HTR-8/SVneo (cell line): Measurements from ENCODE around the gene FBN1.
A peak's percentile ranks its signal among the peaks of the same experiment; 100 is the strongest.

Source experiments
- DNase-seq: peaks from one replicate; pipeline ENCODE4 v3.0.0; 2011; ENCODE audit warnings: low spot score, mixed read lengths; ENCODE audit not compliant: insufficient read length
- FAIRE-seq: peaks from 2 replicates; lab custom pipeline; 2011; peaks lifted over from hg19 to GRCh38; lab: Jason Lieb, UNC

FBN1 gene

GRCh38 chr15:48560321-48561051 lies 85.0 kb downstream of the FBN1 start:
- FAIRE-seq (no peak), DNase-seq (no peak)

- peak; percentile 37 for DNase-seq
- no peak for FAIRE-seq
Measured at GRCh38 chr15:48559285-48559684, 86.2 kb downstream of the FBN1 start.

- no peak for FAIRE-seq
- no peak for DNase-seq
Measured at GRCh38 chr15:48558226-48558625, 87.3 kb downstream of the FBN1 start.

- no peak for FAIRE-seq
- DNase-seq = no peak
Measured at GRCh38 chr15:48557335-48557734, 88.2 kb downstream of the FBN1 start.

GRCh38 chr15:48556159-48556897 lies 89.2 kb downstream of the FBN1 start:
- no peak for DNase-seq
- FAIRE-seq = no peak

- DNase-seq (no peak), FAIRE-seq (no peak)
Measured at GRCh38 chr15:48555241-48555881, 90.1 kb downstream of the FBN1 start.

- FAIRE-seq (no peak), DNase-seq (no peak)
Measured at GRCh38 chr15:48554112-48554511, 91.4 kb downstream of the FBN1 start.

GRCh38 chr15:48553559-48553958 lies 92.0 kb downstream of the FBN1 start:
- FAIRE-seq (no peak), DNase-seq (no peak)

- no peak for FAIRE-seq
- DNase-seq = no peak
Measured at GRCh38 chr15:48550822-48551525, 94.5 kb downstream of the FBN1 start.

GRCh38 chr15:48548455-48548854 lies 97.1 kb downstream of the FBN1 start:
- DNase-seq (no peak), FAIRE-seq (no peak)

- FAIRE-seq = no peak
- DNase-seq = no peak
Measured at GRCh38 chr15:48547286-48547685, 98.2 kb downstream of the FBN1 start.

GRCh38 chr15:48546296-48546695 lies 99.2 kb downstream of the FBN1 start:
- no peak for DNase-seq
- FAIRE-seq = no peak

GRCh38 chr15:48544778-48545177 lies 100.7 kb downstream of the FBN1 start:
- FAIRE-seq (no peak), DNase-seq (no peak)

- no peak for DNase-seq
- FAIRE-seq = peak; percentile 31
Measured at GRCh38 chr15:48541341-48542278, 103.9 kb downstream of the FBN1 start.

- FAIRE-seq = no peak
Measured at GRCh38 chr15:48540756-48541155, 104.8 kb downstream of the FBN1 start.

GRCh38 chr15:48538941-48539340 lies 106.6 kb downstream of the FBN1 start:
- DNase-seq (no peak), FAIRE-seq (no peak)

More at GRCh38 chr15:48540756-48541155, 104.8 kb downstream of the FBN1 start:
- DNase-seq = no peak

- FAIRE-seq = no peak
Measured at GRCh38 chr15:48537271-48538113, 108.0 kb downstream of the FBN1 start.

GRCh38 chr15:48536681-48537091 lies 108.8 kb downstream of the FBN1 start:
- no peak for DNase-seq

More at GRCh38 chr15:48537271-48538113, 108.0 kb downstream of the FBN1 start:
- no peak for DNase-seq

GRCh38 chr15:48533982-48534381 lies 111.5 kb downstream of the FBN1 start:
- FAIRE-seq (no peak), DNase-seq (no peak)

More at GRCh38 chr15:48536681-48537091, 108.8 kb downstream of the FBN1 start:
- FAIRE-seq = no peak
